C4-2B (cell line): ENCODE data around the gene PTGDS.

Source experiments
- CTCF ChIP-seq: fragments of 450-650 bp; conservative IDR thresholded peaks from 2 replicates; pipeline ENCODE4 v1.5.1; 2017; ENCODE audit warnings: mild to moderate bottlenecking
- ZFX ChIP-seq: fragments of 450-650 bp; IDR thresholded peaks from 2 replicates; pipeline ENCODE4 v1.6.1; 2017

- TF ChIP-seq CTCF, result no peak
- TF ChIP-seq ZFX, result no peak
Measured at GRCh38 chr9:136983656-136984314, 6.5 kb downstream of the PTGDS start.
